Measurements from ENCODE around the gene ABCB9. TPM values are rescaled to one million over a fixed set of nuclear protein-coding genes. Genes with fewer than 3 reads are reported as not detected.

Gene ABCB9
- total and polyA plus RNA-seq, 9 donors, result 1.7 to 14.3 (median 5.5) TPM

DNA sequence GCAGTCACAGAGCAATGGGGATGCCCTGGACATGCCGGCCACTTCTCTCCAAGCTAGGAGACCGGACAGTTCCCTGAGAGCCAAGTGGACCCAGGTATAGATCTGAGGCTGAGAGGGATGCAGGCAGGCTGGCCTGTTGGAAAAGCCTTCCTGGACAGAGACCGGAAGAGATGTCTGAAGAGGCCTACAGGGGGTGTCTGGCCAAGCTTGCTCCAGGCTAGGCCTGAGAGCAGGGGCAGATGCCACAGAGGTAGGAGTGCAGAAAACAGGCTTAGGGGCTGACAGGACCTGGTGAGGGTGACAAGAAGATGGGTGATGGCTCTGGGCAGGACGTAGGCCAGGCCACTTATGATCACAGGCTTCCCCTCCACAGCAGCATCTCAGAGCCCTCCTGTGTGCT lies 44.4 kb upstream of the ABCB9 start:
- Histone ChIP-seq H3K4me3 (no peak overlapping the region), H3K36me3 (no peaks in the 10 kb centered on the region), H3K9me3 (no peaks in the 10 kb centered on the region), H3K4me1 (ENCODE audit: insufficient read depth) (no peaks in the 10 kb centered on the region), H3K27ac (no peak overlapping the region), H3K27me3 (no peaks in the 10 kb centered on the region)
- no peak for DNase-seq
- TF ChIP-seq EP300 (IDR thresholded peaks at IDR 0.05) (no peak), POLR2A (IDR thresholded peaks at IDR 0.05) (no peak)
- TF ChIP-seq, protein P1, sequence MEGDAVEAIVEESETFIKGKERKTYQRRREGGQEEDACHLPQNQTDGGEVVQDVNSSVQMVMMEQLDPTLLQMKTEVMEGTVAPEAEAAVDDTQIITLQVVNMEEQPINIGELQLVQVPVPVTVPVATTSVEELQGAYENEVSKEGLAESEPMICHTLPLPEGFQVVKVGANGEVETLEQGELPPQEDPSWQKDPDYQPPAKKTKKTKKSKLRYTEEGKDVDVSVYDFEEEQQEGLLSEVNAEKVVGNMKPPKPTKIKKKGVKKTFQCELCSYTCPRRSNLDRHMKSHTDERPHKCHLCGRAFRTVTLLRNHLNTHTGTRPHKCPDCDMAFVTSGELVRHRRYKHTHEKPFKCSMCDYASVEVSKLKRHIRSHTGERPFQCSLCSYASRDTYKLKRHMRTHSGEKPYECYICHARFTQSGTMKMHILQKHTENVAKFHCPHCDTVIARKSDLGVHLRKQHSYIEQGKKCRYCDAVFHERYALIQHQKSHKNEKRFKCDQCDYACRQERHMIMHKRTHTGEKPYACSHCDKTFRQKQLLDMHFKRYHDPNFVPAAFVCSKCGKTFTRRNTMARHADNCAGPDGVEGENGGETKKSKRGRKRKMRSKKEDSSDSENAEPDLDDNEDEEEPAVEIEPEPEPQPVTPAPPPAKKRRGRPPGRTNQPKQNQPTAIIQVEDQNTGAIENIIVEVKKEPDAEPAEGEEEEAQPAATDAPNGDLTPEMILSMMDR (IDR thresholded peaks at IDR 0.05), result no peak
- WGBS, 3 donors, result 92 to 97% (median 92%) methylated on average over 4 of the region's 4 CpGs
- intact Hi-C loops (cut with DNase I), result no loop called here

DNA sequence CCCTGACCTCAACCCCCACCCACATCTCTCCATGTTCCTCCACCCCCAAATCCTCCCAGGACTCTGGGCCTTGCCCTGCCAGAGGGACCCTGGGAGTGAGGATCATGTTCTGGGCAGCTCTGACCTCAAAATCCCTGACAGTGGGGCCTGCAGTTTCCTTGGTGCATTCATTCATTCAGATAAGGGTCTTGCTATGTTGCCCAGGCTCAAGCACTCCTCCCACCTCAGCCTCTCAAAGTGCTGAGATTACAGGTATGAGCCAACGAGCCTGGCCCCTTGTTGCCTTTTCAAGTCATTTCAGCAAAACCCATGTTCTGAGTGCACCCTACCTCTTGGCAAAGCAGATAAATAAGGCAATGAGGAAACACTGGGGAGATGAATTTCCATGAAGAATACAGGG lies 43.8 kb upstream of the ABCB9 start:
- Histone ChIP-seq H3K4me3 (no peak overlapping the region), H3K27ac (no peak overlapping the region), H3K36me3 (no peaks in the 10 kb centered on the region), H3K27me3 (no peaks in the 10 kb centered on the region), H3K9me3 (no peaks in the 10 kb centered on the region), H3K4me1 (ENCODE audit: insufficient read depth) (no peaks in the 10 kb centered on the region)
- intact Hi-C loops (cut with DNase I), result no loop called here
- no peak for TF ChIP-seq POLR2A (IDR thresholded peaks at IDR 0.05)
- TF ChIP-seq, protein P1 (IDR thresholded peaks at IDR 0.05), result no peak
- TF ChIP-seq EP300 (IDR thresholded peaks at IDR 0.05), result no peak
- 81 to 94% (median 92%) methylated on average over 1 of the region's 1 CpG for WGBS, 3 donors
- no peak for DNase-seq

DNA sequence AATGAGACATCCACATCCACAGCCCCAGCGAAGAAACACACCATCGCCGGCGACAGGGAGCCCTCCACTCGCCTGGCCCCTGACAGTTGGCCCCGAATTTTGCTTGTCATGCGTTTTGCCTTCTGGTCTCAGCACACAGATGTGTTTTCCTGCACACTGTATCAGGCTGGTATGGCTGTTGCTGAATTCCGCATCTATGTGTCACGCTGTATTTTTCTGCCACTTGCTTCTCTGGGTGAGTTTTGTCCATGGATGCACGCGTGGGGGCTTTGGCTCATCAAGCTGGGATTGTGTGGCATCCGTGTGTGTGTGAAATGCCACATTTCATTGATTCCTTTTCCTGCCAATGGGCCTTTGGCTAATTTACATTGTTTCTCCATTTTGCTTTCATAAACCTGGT lies 40.7 kb upstream of the ABCB9 start:
- no peaks in the 10 kb centered on the region for H3K36me3 ChIP-seq
- no peak overlapping the region for H3K4me3 ChIP-seq
- H3K4me1 ChIP-seq (ENCODE audit: insufficient read depth), result no peaks in the 10 kb centered on the region
- no peak overlapping the region for H3K27ac ChIP-seq
- 79 to 84% (median 82%) methylated on average over 12 of the region's 12 CpGs for WGBS, 3 donors
- DNase-seq, result no peak
- no peaks in the 10 kb centered on the region for H3K27me3 ChIP-seq
- intact Hi-C loops (cut with DNase I), result no loop called here
- H3K9me3 ChIP-seq, result no peaks in the 10 kb centered on the region
- TF ChIP-seq POLR2A (IDR thresholded peaks at IDR 0.05), result no peak
- TF ChIP-seq, protein P1 (IDR thresholded peaks at IDR 0.05), result no peak
- TF ChIP-seq EP300 (IDR thresholded peaks at IDR 0.05), result no peak

DNA sequence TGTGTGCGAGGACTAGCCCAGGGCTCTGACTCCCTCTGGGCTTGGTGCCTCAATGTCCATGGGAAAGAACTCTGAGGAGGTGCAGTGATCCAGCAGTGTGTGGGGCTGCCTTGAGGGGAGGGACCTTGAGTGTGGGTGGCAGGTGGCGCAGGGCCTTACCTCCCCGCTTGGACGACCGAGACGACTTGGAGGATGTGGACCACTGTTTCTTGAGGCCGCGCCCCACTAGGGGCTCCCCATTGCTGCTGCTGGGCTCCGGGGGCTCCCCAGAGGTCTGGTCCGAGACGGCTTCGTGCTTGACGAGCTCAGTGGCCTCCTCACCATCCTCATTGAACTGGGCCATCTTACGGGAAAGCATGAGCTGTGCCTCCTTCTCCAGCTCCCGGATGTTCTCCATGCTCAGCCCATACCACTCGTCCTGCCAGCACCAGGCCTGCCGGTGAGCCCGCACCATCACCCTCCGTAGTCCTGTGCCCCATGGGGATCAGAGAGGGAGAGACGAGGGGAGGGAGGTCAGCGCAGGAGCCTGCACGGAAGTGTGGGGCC lies 38.9 kb upstream of the ABCB9 start:
- no peaks in the 10 kb centered on the region for H3K36me3 ChIP-seq
- 92 to 94% (median 94%) methylated on average over 22 of the region's 22 CpGs for whole genome bisulfite sequencing, 3 donors
- no peaks in the 10 kb centered on the region for H3K9me3 ChIP-seq
- TF ChIP-seq EP300 (IDR thresholded peaks at IDR 0.05), result no peak
- intact Hi-C loops (cut with DNase I), result no loop called here
- no peak overlapping the region for H3K27ac ChIP-seq
- H3K27me3 ChIP-seq, result no peaks in the 10 kb centered on the region
- H3K4me3 ChIP-seq, result no peak overlapping the region
- H3K4me1 ChIP-seq (ENCODE audit: insufficient read depth), result no peaks in the 10 kb centered on the region
- DNase-seq, result no peak

DNA sequence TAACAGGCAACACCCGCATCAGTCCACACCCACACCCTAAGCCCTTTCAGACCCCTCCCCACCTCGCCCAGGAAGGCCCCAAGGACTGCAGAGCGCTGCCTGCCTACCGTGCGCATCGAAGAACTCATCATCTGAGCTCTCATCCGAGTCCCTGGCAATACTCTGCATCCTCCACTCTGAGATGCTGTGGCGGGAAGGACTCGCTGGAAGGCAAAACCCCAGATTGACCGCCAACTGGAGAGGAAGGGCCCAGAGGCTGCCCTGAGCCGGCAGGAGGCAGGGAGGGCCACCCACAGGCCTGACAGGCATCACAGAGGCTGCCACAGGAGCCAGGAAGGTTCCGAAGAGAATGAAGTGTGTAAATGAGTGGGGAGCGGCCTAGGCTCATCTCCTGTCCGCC lies 38.0 kb upstream of the ABCB9 start:
- Histone ChIP-seq H3K4me1 (ENCODE audit: insufficient read depth) (no peaks in the 10 kb centered on the region), H3K27ac (no peak overlapping the region), H3K9me3 (no peaks in the 10 kb centered on the region), H3K4me3 (no peak overlapping the region), H3K27me3 (no peaks in the 10 kb centered on the region), H3K36me3 (no peaks in the 10 kb centered on the region)
- DNase-seq, result no peak
- TF ChIP-seq, protein P1 (IDR thresholded peaks at IDR 0.05), result no peak
- TF ChIP-seq POLR2A (IDR thresholded peaks at IDR 0.05) (no peak), EP300 (IDR thresholded peaks at IDR 0.05) (no peak)
- 88 to 92% (median 90%) methylated on average over 14 of the region's 14 CpGs for WGBS, 3 donors
- intact Hi-C loops (cut with DNase I), result no loop called here
